Glutamatergic neuron (in vitro differentiated cells): ENCODE measurements around the gene CDH4. TPM values are rescaled to one million over a fixed set of nuclear protein-coding genes. Genes with fewer than 3 reads are reported as not detected.

Source experiments
- DNase-seq: peaks from one replicate; pipeline ENCODE4 v3.0.0; 2022
- H3K27ac Mint-ChIP-seq: one replicate; pipeline ENCODE4 v1.8.0; 2020; ENCODE audit warnings: mild to moderate bottlenecking, mixed read lengths, inconsistent platforms; ENCODE audit not compliant: unreplicated experiment
- H3K27me3 Mint-ChIP-seq: one replicate; pipeline ENCODE4 v1.8.0; 2020; ENCODE audit warnings: mild to moderate bottlenecking, moderate library complexity, mixed read lengths, inconsistent platforms; ENCODE audit not compliant: unreplicated experiment
- H3K36me3 Mint-ChIP-seq: one replicate; pipeline ENCODE4 v1.8.0; 2020; ENCODE audit warnings: mild to moderate bottlenecking, mixed read lengths, inconsistent platforms; ENCODE audit not compliant: unreplicated experiment
- H3K4me1 Mint-ChIP-seq: one replicate; pipeline ENCODE4 v1.8.0; 2020; ENCODE audit warnings: mild to moderate bottlenecking, low read depth, mixed read lengths, inconsistent platforms; ENCODE audit not compliant: unreplicated experiment
- H3K4me3 Mint-ChIP-seq: one replicate; pipeline ENCODE4 v1.8.0; 2020; ENCODE audit warnings: mild to moderate bottlenecking, mixed read lengths, inconsistent platforms; ENCODE audit not compliant: unreplicated experiment
- H3K9me3 Mint-ChIP-seq: one replicate; pipeline ENCODE4 v1.8.0; 2020; ENCODE audit warnings: mild to moderate bottlenecking, moderate library complexity, mixed read lengths, inconsistent platforms; ENCODE audit not compliant: unreplicated experiment
- total RNA-seq: library from RNA; stranded (reverse); fragmentation: NEBNext Ultra II Directional; extraction: Animal tissue kit (Norgen Biotek cat#: 25700); gene quantifications from one replicate; pipeline ENCODE4 v1.2.1, GENCODE V29; 2021; ENCODE audit not compliant: unreplicated experiment
- TF ChIP-seq, protein P1 (sequence below): fragments of 200-600 bp; sonication (generic); IDR thresholded peaks from one replicate; pipeline ENCODE4 v1.5.0; 2021; ENCODE audit not compliant: partially characterized antibody, unreplicated experiment

The CDH4 gene
- total RNA-seq, 1 donor from 2014 or later = 1.2 TPM

DNA sequence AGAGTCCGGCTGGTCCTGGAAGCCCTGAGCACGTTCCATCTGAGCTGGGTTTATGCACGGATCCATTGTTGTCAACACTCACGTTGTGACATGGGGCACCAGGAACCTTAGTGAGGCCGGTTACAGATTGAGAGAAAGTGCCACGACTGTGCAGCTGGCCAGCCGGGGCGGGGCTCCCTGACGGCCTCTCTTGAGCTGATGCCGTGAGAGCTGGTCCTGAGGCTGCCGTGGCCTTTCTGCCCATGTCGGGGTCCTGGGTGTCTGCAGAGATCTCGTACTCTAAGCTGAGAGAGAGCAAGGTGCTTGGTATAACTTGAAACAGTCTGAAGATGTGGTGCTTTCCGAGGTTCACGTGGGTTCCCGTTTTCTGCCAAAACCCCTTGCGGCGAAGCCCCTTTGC is 10.0 kb downstream of the CDH4 start:
- H3K27ac Mint-ChIP-seq = no peak overlapping the region
- H3K4me1 Mint-ChIP-seq = peaks cover under 1% of the 10 kb centered on the region
- no peaks in the 10 kb centered on the region for H3K36me3 Mint-ChIP-seq
- peaks cover 2% of the 10 kb centered on the region for H3K27me3 Mint-ChIP-seq
- TF ChIP-seq, protein P1, sequence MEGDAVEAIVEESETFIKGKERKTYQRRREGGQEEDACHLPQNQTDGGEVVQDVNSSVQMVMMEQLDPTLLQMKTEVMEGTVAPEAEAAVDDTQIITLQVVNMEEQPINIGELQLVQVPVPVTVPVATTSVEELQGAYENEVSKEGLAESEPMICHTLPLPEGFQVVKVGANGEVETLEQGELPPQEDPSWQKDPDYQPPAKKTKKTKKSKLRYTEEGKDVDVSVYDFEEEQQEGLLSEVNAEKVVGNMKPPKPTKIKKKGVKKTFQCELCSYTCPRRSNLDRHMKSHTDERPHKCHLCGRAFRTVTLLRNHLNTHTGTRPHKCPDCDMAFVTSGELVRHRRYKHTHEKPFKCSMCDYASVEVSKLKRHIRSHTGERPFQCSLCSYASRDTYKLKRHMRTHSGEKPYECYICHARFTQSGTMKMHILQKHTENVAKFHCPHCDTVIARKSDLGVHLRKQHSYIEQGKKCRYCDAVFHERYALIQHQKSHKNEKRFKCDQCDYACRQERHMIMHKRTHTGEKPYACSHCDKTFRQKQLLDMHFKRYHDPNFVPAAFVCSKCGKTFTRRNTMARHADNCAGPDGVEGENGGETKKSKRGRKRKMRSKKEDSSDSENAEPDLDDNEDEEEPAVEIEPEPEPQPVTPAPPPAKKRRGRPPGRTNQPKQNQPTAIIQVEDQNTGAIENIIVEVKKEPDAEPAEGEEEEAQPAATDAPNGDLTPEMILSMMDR = no peak
- peaks cover 2% of the 10 kb centered on the region for H3K9me3 Mint-ChIP-seq
- H3K4me3 Mint-ChIP-seq = no peak overlapping the region
- DNase-seq = no peak

DNA sequence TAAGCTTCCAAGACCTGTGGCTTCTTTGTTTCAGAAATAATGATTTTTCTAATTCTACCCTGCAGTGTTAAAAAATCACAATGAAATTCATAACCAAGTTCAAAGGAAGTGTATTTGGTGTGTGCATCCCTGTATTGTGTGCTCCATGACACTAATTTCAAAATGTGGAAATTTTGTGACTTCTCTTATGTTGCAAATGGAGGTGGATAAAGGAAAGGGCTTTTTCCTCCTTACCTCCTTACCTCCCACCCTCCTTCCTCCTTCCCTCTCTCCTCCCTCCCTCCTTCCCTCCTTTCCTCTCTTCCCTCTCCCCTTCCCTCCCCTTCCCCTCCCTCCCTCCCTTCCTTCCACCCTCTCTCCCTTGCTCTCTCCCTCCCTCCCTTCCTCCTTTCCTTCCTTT is 10.5 kb downstream of the CDH4 start:
- no peak for DNase-seq
- H3K9me3 Mint-ChIP-seq = peaks cover 2% of the 10 kb centered on the region
- H3K36me3 Mint-ChIP-seq = no peaks in the 10 kb centered on the region
- H3K27ac Mint-ChIP-seq = no peak overlapping the region
- H3K4me3 Mint-ChIP-seq = no peak overlapping the region
- H3K4me1 Mint-ChIP-seq = no peaks in the 10 kb centered on the region
- H3K27me3 Mint-ChIP-seq = peaks cover 2% of the 10 kb centered on the region
- TF ChIP-seq, protein P1 = no peak

DNA sequence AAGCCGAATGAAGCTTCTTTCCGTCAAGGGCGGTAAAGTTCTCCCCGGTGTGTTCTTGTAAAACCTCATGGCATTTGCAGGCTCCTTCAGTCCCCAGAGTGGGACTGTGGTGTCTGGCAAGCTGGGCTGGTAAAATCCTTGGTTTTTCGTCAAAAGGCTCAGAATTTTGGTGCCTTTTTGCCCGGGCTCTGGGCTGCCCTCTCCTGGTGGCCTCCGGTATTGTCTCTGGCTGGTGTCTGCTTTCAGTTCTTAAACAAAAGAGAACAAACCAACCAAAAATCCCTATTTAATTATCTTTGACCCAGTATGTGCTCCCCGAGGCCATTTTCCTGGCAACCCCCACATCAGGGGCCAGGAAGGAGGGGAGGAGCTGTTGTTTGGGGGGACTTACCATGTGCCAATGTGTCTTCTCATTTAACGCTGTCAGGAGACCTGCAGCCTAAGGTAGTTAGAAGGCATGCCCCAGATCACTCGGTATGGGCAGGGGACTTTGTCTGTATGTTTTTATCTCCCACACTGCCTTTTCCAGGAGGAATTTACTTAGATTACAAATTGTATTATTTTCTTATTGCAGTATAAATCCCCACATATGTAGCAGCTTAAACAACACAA is 11.1 kb downstream of the CDH4 start:
- Mint-ChIP-seq H3K36me3 (no peaks in the 10 kb centered on the region), H3K27ac (no peak overlapping the region), H3K9me3 (peaks cover 2% of the 10 kb centered on the region), H3K27me3 (no peaks in the 10 kb centered on the region), H3K4me3 (no peak overlapping the region), H3K4me1 (no peaks in the 10 kb centered on the region)
- peak; percentile 76 for DNase-seq
- TF ChIP-seq, protein P1 = peak; percentile 96

DNA sequence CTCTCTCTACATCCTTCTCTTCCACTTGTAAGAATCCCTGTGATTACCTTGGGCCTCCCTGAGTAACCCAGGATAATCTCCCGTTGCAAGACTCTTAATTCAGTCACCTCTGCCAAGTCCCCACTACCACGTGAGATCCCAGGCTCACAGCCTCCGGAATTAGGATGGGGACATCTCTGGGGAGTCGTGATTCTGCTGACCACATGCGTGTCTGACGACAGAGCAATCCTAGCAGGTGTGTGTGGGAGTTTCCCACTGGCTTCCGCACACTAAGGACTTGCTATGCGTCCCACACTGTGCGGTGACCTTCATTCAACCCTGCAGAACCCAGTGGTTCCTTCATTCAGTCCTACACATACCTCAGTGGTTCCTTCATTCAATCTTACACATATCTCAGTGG is 11.9 kb downstream of the CDH4 start:
- no peak overlapping the region for H3K27ac Mint-ChIP-seq
- no peak for DNase-seq
- no peaks in the 10 kb centered on the region for H3K36me3 Mint-ChIP-seq
- TF ChIP-seq, protein P1 = no peak
- no peaks in the 10 kb centered on the region for H3K4me1 Mint-ChIP-seq
- H3K9me3 Mint-ChIP-seq = no peaks in the 10 kb centered on the region
- H3K27me3 Mint-ChIP-seq = no peaks in the 10 kb centered on the region
- no peak overlapping the region for H3K4me3 Mint-ChIP-seq

DNA sequence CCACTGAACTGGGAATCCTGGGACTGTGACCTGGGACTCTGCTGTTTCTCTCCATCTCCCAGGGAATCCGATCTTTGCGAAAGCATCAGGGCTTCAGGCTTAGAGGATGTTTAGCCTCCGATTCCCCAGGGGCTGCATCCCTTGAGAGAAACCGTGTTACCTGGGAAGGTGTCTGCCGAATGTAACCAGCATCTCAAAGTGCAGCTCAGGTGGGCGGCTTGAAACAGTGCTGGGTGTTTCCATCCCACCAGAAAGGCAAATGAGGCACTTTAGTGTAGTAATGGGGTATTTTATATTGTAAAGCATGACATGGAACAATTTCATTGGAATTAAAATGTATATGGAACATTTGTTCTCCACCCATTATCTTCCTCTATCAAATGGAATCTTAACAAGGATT is 15.2 kb downstream of the CDH4 start:
- TF ChIP-seq, protein P1 = no peak
- no peak overlapping the region for H3K27ac Mint-ChIP-seq
- H3K36me3 Mint-ChIP-seq = no peaks in the 10 kb centered on the region
- no peaks in the 10 kb centered on the region for H3K4me1 Mint-ChIP-seq
- H3K9me3 Mint-ChIP-seq = peaks cover 3% of the 10 kb centered on the region
- no peak for DNase-seq
- no peak overlapping the region for H3K4me3 Mint-ChIP-seq
- H3K27me3 Mint-ChIP-seq = no peaks in the 10 kb centered on the region
